ENCODE data around the gene MMD2. TPM values are rescaled to one million over a fixed set of nuclear protein-coding genes. Genes with fewer than 3 reads are reported as not detected.

MMD2 gene
- total RNA-seq, 4 donors from 2014 or later, result not detected

DNA sequence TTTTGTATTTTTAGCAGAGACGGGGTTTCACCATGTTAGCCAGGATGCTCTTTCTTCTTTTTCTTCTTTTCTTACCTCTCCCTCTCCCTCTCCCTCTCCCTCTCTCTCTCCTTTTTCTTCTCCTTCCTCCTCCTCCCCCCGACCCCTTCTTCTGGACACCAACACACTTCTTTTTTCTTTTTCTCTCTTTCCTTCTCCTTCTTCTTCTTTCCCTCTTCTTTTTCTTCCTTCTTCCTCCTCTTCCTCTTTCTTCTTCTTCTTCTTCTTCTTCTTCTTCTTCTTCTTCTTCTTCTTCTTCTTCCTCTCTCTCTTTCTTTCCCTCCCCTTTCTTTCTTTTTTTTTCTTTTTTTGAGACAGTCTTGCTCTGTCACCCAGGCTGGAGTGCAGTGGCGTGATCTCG, 14.0 kb downstream of the MMD2 start:
- Histone ChIP-seq H3K4me3 (no peak overlapping the region), H3K4me1 (no peaks in the 10 kb centered on the region), H3K27ac (no peak overlapping the region), H3K36me3 (no peaks in the 10 kb centered on the region), H3K27me3 (peaks cover 0 to 38% (median 0%) of the 10 kb centered on the region in 4 donors), H3K9me3 (peaks cover 0 to 9% (median 7%) of the 10 kb centered on the region in 3 donors)
- TF ChIP-seq POLR2A (IDR thresholded peaks at IDR 0.05), result no peak
- TF ChIP-seq, protein P1, sequence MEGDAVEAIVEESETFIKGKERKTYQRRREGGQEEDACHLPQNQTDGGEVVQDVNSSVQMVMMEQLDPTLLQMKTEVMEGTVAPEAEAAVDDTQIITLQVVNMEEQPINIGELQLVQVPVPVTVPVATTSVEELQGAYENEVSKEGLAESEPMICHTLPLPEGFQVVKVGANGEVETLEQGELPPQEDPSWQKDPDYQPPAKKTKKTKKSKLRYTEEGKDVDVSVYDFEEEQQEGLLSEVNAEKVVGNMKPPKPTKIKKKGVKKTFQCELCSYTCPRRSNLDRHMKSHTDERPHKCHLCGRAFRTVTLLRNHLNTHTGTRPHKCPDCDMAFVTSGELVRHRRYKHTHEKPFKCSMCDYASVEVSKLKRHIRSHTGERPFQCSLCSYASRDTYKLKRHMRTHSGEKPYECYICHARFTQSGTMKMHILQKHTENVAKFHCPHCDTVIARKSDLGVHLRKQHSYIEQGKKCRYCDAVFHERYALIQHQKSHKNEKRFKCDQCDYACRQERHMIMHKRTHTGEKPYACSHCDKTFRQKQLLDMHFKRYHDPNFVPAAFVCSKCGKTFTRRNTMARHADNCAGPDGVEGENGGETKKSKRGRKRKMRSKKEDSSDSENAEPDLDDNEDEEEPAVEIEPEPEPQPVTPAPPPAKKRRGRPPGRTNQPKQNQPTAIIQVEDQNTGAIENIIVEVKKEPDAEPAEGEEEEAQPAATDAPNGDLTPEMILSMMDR (IDR thresholded peaks at IDR 0.05), result no peak
- DNase-seq, result no peak
- intact Hi-C loops (cut with DNase I), result no loop called here
- 71 to 75% methylated on average over 4 of the region's 4 CpGs for WGBS, 2 donors

DNA sequence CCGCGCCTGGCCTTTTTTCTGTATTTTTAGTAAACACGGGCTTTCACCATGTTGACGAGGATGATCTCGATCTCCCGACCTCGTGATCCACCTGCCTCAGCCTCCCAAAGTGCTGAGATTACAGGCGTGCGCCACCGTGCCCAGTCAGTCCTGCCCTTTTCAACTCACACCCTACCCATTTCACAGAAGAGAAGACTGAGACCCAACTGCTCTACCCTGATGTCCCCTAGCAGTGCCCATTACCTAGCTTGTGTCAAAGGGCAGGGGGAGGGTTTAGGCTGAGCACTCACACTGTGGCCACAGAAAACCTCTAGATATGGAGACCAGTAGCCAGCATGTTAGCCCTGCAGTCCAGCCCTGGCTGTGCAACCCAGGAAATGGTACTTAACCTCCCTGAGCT, 15.7 kb downstream of the MMD2 start:
- peaks cover 0 to 37% (median 0%) of the 10 kb centered on the region in 4 donors for H3K27me3 ChIP-seq

GRCh38 chr7:4939971-4940728, 18.8 kb downstream of the MMD2 start:
- Histone ChIP-seq H3K4me3 (no peak overlapping the region), H3K27me3 (peaks cover 0 to 20% (median 0%) of the 10 kb centered on the region in 4 donors), H3K9me3 (no peaks in the 10 kb centered on the region), H3K27ac (no peak overlapping the region), H3K4me1 (no peaks in the 10 kb centered on the region), H3K36me3 (no peaks in the 10 kb centered on the region)
- no peak for DNase-seq
- TF ChIP-seq, protein P1 (IDR thresholded peaks at IDR 0.05), result no peak
- TF ChIP-seq POLR2A (IDR thresholded peaks at IDR 0.05), result no peak
- intact Hi-C loops (cut with DNase I), result no loop called here
- WGBS, 2 donors, result 78% methylated on average over 11 of the region's 26 CpGs; no CpG with 5 or more reads in 1 of the 2 donors

More for the DNA sequence above, 15.7 kb downstream of the MMD2 start:
- intact Hi-C loops (cut with DNase I), result no loop called here
- TF ChIP-seq, protein P1 (IDR thresholded peaks at IDR 0.05), result no peak
- no peak for TF ChIP-seq POLR2A (IDR thresholded peaks at IDR 0.05)
- peaks cover 0 to 3% (median 2%) of the 10 kb centered on the region in 3 donors for H3K9me3 ChIP-seq
- no peaks in the 10 kb centered on the region for H3K4me1 ChIP-seq
- H3K36me3 ChIP-seq, result no peaks in the 10 kb centered on the region
- DNase-seq, result no peak
- no peak overlapping the region for H3K4me3 ChIP-seq
- 93 to 94% methylated on average over 3 to 8 of the region's 10 CpGs for WGBS, 2 donors
- H3K27ac ChIP-seq, result no peak overlapping the region

DNA sequence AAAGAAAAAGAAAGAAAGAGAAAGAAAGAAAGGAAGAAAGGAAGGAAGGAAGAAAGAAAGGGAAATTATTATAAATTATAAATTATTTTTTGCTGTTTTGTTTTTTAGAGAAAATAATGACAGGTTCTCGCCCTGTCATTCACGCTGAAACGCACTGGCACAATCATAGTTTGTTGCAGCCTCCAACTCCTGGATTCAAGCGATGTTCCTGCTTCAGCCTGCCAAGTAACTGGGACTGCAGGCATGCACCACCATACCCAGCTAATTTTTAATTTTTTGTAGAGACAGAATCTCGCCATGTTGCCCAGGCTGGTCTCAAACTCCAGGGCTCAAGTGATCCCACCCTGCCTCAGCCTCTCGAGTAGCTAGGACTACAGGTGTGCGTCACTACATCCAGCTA, 21.6 kb downstream of the MMD2 start:
- intact Hi-C loops (cut with DNase I), result no loop called here
- Histone ChIP-seq H3K27me3 (peaks cover 0 to 16% (median 0%) of the 10 kb centered on the region in 4 donors), H3K27ac (no peak overlapping the region), H3K9me3 (no peaks in the 10 kb centered on the region), H3K4me3 (no peak overlapping the region), H3K4me1 (no peaks in the 10 kb centered on the region), H3K36me3 (no peaks in the 10 kb centered on the region)
- no peak for TF ChIP-seq POLR2A (IDR thresholded peaks at IDR 0.05)
- TF ChIP-seq, protein P1 (IDR thresholded peaks at IDR 0.05), result no peak
- no peak for DNase-seq
- 73 to 82% methylated on average over 7 of the region's 7 CpGs for WGBS, 2 donors

DNA sequence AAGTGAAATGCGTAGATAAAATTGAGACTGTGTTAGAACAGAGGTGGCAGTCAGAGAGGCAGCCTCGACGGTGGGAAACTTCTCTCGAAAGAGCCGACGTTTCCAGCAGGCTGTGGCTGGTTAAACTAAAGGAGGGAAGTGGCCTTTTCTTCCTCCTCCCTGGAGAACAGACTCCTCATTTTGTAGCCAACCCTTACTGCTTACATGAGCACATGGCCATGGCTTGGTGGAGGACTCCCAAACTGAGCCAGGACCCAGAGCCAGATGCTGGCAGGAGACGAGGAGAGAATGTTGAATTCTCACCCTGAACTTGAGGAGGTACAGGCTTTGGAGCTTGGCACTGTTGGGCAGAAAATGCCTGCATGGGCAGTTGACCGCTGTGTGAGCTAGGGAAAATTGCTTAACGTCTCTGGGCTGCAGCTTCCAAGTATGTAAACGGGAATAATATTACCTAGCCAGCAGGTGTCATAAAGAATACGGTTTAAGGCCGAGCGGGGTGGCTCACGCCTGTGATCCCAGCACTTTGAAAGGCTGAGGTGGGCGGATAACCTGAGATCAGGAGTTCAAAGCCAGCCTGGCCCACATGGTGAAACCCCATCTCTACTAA, 24.5 kb downstream of the MMD2 start:
- intact Hi-C loops (cut with DNase I), result no loop called here
- no peak for DNase-seq
- TF ChIP-seq, protein P1 (IDR thresholded peaks at IDR 0.05), result no peak
- TF ChIP-seq POLR2A (IDR thresholded peaks at IDR 0.05), result no peak
- H3K4me1 ChIP-seq, result no peaks in the 10 kb centered on the region
- H3K36me3 ChIP-seq, result no peaks in the 10 kb centered on the region
- H3K9me3 ChIP-seq, result no peaks in the 10 kb centered on the region
- no peak overlapping the region for H3K27ac ChIP-seq
- H3K4me3 ChIP-seq, result no peak overlapping the region
- peaks cover 0 to 13% (median 0%) of the 10 kb centered on the region in 4 donors for H3K27me3 ChIP-seq
- WGBS, 2 donors, result 77% methylated on average over 11 to 13 of the region's 15 CpGs
